NCI-H2196 (cell line): ENCODE results near the gene TMEM132A.
A peak's percentile ranks its signal among the peaks of the same experiment; 100 is the strongest.

Source experiments
- DNase-seq: peaks from one replicate; lab custom pipeline; 2025; ENCODE audit not compliant: unreplicated experiment; lab: John Stamatoyannopoulos, UW

TMEM132A gene, protein sequence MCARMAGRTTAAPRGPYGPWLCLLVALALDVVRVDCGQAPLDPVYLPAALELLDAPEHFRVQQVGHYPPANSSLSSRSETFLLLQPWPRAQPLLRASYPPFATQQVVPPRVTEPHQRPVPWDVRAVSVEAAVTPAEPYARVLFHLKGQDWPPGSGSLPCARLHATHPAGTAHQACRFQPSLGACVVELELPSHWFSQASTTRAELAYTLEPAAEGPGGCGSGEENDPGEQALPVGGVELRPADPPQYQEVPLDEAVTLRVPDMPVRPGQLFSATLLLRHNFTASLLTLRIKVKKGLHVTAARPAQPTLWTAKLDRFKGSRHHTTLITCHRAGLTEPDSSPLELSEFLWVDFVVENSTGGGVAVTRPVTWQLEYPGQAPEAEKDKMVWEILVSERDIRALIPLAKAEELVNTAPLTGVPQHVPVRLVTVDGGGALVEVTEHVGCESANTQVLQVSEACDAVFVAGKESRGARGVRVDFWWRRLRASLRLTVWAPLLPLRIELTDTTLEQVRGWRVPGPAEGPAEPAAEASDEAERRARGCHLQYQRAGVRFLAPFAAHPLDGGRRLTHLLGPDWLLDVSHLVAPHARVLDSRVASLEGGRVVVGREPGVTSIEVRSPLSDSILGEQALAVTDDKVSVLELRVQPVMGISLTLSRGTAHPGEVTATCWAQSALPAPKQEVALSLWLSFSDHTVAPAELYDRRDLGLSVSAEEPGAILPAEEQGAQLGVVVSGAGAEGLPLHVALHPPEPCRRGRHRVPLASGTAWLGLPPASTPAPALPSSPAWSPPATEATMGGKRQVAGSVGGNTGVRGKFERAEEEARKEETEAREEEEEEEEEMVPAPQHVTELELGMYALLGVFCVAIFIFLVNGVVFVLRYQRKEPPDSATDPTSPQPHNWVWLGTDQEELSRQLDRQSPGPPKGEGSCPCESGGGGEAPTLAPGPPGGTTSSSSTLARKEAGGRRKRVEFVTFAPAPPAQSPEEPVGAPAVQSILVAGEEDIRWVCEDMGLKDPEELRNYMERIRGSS

DNA sequence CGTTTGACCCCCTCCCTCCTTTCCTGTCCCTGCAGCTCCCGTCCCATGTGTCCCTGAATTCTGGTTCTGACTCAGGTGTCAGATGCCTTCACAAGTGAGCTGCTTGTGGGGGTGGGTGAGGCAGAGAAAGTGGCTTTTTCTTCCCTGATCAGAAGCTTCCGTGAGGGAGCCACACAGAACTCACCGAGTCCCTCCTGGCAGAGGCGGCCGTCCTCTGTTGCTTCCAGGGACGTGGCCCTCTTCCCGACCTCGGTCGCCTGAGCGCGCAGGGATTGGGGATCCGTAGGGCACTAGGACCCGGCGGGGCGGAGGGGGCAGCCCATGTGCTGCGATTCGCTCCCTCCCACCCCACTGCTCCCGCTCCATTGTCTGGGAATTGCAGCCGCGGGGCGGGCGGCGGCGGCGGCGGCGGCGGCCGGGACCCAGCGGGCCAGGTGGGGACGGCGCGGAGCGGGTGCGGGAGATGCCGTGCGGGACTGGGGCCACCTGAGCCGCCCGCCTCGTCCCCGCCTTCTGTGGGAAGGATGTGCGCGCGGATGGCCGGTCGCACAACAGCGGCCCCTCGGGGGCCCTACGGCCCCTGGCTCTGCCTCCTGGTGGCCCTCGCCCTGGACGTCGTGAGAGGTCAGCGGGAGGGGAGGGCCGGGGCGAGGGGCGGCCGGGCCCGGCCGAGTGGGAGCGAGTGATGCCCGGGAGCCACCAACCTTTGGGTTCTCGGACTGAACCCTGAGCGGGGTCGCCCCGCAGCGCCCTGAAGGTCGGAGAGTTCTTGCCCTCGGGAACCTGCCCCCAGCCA is at the start of gene TMEM132A:
Gene TMEM132A (plus strand): TSS at position 351 of the 796 bp plus-strand sequence. CDS start 174 bp downstream, at position 525.
- peak; percentile 73 for DNase-seq

DNA sequence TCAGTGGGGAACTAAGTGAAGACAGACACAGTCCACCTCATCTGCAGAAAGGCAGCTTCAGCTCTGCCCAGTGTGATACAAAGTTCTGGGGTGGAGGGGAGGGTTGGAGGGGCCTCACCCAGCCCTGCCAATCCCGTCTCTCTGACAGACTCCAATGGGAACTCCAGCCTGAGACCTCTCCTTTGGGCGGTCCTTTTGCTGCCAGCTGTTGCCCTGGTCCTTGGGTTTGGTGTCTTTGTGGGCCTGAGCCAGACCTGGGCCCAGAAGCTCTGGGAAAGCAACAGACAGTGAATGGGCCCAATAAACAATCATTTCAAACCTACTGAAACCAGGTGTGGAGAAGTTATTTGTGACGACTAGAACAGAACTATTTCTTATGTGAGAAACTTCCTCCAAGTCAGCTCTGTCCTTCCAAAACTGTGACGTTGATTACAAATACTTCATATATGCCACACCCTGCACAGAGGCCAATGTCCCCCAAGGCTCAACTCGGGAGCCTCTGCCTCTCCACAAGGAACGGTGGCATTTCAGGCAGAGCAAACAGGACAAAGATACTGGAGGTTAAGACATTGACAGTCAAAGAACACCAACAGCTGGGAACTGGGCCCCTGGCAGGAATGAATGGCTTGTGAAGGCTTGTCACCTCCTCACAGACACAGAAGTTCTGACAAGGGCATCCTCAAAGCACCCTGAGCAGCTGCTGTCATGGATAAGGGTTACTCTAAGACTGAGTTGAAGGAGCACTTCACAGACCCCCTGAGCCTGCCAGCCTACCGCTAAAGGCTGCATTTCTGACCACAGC is 48.7 kb upstream of the TMEM132A start:
- no peak for DNase-seq

DNA sequence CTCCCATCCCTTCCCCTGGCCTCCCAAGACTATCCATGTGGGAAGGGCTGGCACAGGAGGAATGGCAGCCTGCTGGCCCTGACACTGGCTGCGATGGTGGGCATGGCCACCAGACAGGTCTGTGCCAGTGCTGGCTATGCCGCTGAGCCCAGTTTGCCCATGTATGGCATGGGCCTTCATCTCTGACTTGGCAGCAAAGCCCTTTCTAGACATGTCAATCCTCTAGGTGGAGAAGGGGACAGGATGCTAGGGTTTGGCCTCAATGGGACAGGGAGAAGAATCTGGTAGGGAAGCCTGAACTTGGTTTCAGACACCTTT is 48.1 kb upstream of the TMEM132A start:
- DNase-seq, result no peak

DNA sequence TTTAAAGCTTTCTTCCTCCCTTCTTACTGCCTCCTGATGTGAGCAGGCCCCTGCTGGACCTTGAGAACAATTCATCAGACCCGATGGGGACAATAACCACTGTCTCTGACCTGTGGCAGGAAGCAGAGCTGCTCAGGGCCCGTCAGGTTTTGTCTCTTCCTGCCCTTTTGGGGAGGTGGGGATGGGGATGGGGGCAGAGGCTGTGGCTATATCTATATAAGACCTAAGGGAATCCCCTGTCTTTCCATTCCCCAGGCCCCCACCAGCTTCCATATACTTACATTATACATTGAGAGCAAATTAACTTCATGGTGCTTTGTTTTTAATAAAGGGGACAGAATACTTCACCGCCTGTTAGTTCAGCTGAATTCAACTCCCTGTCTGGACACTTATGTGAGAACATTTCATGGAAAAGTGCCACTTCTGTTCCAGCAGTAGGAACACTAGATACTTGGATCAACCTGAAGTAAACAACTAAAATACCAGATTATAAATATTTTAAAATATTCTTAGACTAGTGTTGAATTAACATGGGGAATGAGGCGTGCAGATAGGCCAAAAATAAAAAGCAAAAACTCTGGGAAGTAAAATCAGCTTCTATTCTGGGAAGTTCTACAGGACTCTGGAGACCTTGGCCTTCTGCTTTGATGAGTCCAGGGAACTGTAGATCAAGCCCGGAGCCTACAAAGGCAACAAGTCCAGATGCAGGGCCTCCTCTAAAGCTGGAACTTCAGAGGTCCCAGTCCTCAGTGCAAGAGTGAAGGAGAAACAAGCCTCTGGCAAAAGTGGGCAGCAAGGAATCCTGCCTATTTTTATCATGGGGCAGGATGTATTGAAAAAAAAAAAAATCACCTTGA is 45.8 kb upstream of the TMEM132A start:
- no peak for DNase-seq

DNA sequence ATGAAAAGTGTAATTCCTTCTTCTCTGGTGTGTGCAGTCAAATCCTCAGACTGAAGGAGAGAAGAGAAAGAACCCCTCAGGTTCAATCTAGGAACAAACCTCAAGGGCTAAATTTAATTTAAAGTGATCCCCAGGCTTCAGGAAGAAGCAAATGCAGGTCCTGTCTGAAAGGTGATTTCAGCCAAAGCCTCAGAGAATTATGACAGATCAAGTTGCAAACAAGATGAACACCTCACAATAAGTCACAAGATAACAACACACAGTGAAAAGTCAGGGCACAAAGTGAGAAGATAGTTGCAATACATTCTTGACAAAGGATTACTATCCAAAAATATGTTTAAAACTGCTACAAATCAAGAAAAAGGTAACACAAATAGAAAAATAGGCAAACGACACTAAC is 45.2 kb upstream of the TMEM132A start:
- no peak for DNase-seq

DNA sequence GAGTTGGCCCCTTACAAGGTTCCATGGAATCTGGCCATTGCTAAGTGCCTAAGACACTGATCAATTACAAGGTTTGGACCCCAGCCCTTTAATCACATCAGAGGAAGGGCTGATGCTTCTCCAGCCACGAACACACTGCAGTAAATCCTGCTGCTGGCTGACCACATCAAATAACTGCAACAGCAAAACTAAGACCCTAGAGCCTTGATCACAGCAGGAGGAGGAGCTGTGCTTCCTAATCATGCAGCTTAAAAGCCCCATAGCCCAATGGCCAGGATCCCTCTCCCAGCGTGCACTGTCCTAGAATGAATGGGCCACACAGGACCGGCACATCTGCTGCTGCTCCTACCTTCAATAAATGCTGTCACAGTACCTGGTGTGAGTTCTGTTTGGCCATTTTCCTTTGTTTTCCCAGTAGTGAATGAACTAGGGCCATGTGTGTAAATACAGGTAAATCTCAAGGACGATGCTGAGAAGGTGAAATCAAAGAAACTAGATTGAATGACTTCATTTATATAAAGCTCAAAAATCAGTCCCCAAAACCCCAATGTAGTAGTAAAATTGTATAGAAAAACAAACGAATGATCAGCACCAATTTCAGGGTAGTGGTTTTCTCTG is 44.2 kb upstream of the TMEM132A start:
- no peak for DNase-seq

DNA sequence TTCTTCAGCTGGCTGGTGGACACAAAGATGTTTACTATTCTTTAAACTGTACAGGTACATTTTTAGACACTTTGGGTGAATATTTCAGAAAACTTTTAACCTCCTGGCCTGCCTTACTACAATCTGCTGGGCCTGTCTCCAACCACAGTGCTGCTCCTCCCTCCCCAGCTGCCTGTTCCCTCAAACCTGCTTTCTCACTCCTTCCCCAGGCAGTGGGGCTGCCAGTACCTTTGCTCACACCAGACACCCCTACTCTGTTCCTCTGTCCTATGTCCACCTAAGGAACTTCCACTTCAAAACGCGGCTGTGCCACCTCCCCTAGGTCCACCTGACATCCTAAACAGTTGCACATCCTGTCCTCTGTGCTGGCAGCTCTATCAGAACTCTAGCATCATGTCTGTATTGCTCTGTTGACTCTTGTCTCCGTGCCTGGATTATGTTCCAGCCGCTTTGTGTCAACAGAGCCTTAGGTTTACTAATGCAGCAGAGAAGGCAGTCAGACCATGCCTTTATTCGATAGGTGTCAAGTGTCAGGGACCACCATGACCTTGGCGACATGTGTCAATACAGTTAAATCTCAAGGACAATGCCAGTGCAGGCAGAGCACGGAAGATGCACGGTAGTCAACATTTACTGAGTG is 43.5 kb upstream of the TMEM132A start:
- DNase-seq, result peak; percentile 61

DNA sequence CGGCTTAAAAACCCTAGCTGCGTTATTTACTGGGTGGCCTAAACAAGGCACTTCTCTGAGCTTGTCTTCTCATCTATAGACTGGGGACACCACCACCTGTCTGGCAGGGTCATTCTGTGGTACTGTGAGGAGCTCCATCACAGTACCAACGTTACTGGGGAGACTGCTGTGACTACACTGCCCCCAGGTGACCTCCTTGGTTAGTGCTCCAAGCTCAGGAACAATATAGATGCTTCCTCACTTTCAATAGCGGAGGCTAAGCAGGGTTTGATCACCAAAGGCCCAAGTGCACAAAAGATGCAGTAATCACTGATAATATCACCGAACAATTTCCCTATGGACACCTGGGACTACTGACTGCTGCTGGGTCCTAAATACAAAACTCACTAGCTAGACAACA is 36.7 kb upstream of the TMEM132A start:
- peak; percentile 70 for DNase-seq

DNA sequence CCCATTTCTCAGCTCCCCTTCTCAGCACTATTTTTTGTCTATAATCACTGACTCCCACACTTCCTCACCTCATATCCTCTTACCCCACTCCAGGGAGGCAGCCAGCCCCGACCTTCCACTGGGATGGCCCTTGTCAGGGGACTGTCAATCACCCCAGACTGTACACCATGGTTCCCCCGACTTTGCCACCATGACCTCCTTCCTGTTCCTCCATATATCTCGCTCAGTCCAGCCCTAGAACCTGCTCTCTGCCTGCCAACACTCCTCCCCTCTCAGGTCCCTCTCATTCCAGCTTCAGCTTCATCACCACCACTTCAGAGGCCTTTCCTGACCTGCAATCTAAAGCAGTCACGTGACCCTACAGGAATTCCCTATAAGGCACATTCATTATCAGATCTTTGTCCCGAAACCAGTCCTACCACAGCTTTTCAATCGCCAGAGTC is 34.4 kb upstream of the TMEM132A start:
- DNase-seq, result no peak

DNA sequence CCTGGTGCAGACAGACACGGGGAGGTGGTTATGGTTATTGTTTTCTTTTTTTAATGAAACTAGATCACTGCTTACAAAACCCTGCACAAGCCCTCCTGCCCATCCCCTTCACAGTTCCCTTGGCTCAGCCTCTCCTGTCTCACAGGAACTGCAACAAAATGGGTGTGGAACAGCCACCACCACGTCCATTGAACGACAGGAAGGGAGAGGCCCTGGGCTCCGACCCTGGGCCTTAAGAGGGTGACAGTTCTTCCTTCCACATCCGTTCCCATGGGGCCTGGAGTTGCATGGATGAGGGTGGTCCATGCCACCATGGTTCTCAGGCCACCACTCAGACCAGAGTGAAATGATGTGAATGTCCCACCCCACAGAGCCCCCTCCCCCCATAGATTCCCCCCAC is 33.6 kb upstream of the TMEM132A start:
- no peak for DNase-seq

DNA sequence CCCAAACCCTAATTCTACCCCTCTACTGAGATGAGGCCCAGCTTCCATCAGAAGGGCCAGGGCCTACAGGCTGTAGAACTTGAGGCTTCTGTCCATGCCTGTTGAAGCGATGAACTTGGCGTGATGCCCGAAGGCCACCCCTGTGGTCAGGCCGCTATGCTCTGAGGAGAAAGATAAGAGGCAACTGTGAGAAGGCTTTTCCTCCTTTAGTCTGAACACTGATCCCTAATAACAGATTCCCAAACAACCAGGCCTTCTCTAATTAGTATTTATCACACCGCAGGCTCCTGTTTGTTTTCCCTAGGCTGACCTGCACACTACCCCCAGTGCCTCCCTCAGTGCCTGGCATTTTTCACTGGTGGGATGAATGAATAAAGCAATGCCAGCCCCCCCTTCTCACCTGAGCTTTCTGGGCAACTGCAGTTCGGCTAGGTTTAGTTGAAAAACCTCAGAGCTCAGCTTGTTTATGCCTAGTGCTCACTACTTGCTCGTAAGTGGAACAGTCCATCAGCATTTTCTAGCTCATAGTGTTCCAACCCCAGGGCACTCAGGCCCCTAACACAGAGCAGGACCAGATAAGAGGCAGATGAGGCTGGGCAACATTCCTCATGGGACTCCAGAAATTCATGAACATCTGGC is 33.0 kb upstream of the TMEM132A start:
- DNase-seq, result peak; percentile 5

DNA sequence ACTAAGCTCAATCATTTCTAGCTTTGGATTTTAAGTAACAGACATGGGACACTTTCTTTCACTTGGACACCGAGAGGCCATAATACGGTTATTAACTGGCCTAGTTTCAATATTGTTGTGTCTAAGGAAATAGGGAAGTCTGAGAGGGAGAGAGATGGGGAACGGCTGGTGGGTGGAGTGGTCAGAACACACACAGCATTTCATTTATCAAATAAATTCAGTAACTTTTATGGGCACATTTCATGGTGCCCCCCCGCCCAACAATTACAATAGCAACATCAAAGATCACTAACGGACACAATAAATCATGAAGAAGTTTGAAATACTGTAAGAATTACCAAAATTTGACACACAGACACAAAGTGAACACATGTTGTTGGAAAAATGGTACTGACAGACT is 28.6 kb upstream of the TMEM132A start:
- no peak for DNase-seq

DNA sequence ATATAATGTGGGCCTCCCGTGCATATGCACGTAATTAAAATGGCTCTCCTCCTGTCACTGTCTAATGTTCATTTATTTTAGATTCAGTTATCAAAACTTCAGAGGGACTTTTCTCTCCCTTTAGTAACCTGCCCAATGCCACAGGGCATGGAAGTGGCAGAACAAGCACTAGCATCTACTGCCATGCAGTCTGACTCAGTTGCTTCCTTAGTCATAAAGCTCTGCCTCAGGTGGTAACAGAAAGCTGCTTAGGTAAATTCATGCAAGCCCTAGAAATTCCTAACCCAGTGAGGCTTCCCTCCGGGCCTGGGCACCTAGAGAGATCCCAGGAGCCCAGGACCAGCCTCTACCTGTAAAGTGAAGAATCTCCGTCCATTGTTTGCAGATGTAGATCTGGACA is 26.8 kb upstream of the TMEM132A start:
- DNase-seq, result no peak

DNA sequence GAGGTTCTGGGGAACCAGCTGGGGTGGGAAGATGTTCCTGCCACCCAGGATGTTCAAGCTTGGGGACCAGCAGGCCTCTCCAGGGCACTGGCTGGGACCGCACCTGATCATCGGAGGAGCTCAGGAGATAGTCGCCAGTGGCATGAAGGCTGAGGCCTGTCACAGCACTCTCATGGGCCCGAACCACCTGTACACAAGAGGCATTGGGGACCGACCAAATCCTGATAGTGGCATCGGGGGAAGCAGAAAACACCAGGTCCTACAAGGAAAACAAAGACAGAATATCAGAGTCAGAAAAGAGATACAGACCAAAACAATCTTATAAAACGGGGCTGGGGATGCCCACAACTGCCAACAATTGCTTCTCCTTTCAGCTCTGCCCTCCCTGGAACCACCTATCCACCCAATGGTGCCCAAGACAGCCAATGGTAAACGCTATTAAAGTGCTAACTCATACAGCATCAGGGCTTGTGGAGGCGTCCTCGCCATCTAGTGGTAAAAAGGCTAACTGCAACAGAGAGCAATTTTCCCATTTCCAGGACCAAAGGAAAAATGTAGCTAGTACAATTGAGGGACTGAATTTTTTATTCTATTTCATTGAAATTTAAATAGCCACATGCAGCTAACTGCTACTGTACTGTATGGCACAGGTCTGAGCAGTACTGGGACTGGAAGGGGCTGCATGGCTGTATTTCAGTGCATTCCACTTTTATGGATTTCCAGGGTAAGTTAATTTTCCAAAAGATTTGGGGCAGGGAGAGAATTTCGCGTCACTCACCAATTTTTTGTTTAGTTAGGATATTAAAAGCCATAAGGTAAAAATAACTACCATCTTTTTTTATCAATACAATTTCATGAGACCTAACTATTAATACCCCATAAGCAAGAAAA is 25.0 kb upstream of the TMEM132A start:
- DNase-seq, result peak; percentile 72

DNA sequence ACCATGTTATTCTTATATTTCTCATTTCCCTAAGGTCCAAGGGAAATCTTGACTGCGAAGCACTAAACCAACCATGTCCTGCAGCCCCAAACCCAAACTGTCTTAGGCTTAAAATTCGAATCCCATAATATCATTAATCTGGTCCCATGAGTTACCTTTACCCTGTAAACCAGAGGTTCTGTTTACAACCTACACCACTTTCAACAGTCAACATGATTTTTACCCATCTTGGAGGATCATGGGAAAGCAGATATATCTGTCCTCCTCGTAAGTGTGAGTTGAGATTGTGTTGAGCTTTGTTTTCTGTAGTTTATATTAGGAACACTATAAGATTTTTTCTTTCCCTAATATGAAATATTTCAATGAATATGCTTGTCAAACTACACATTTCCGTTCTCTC is 24.3 kb upstream of the TMEM132A start:
- no peak for DNase-seq

DNA sequence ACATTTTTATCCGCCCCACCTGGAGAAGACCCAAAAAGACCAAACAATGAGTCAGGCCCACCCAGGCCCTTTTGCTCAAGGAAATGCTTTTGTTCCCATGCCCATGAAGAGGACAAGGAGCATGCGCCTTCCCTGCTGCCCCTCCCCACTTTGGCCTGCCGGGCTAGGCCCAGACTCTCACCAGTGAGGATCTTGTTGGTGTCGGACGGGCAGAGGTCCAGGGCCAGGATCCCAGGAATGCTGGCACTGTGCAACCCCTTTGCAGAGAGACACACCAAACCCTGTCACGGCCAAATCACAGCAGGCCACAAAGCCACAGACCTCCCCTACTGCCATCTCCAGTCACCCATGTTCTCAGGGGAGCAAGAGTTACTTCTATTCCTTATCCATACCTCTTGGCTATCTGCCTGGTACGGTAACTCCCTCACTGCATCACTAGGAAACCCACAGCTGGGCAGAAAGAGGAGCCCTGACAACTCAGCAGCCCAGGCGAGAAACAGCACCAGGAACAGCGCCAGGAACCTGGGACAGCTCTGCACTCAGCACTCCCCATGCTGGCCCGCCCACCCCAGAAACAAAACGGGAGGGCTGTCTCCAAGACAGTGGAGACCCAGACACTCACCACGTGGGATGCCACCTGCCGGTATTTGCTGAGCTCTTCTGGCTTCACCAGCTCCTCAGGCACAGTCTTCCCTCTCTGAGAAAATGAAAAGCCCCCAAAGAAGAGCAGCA is 23.4 kb upstream of the TMEM132A start:
- no peak for DNase-seq
